Activated B cell treated with CpG ODN at 0.5 μM for 24 hours (primary cell): Measurements from ENCODE around the gene BRD3. TPM values are rescaled to one million over a fixed set of nuclear protein-coding genes. Genes with fewer than 3 reads are reported as not detected.

ENCODE experiments used
- ATAC-seq: fragments of 200-7000 bp; cut with Tn5 transposase; one replicate; pipeline ENCODE4 v1.10.0; 2021; ENCODE audit warnings: low read depth, mild to moderate bottlenecking, moderate library complexity
- CTCF ChIA-PET: fragments of 350-600 bp; sonication (Branson Sonifier 250); formaldehyde crosslinking; loops from one replicate; lab custom pipeline; 2021; ENCODE audit warnings: antibody characterized with exemption; lab: Charles Lee
- POLR2A ChIA-PET: fragments of 350-600 bp; sonication (Branson Sonifier 250); formaldehyde crosslinking; loops from one replicate; lab custom pipeline; 2021; ENCODE audit warnings: antibody characterized with exemption; lab: Charles Lee
- DNase-seq: peaks from one replicate; pipeline ENCODE4 v3.0.0; 2022
- H3K27ac Mint-ChIP-seq: one replicate; pipeline ENCODE4 v1.8.0; 2020; ENCODE audit warnings: mixed read lengths
- H3K27me3 Mint-ChIP-seq: one replicate; pipeline ENCODE4 v1.8.0; 2021; ENCODE audit warnings: mixed read lengths
- H3K36me3 Mint-ChIP-seq: one replicate; pipeline ENCODE4 v1.8.0; 2021; ENCODE audit warnings: low read depth, mixed read lengths
- H3K4me1 Mint-ChIP-seq: one replicate; pipeline ENCODE4 v1.8.0; 2021; ENCODE audit warnings: mixed read lengths
- H3K4me3 Mint-ChIP-seq: one replicate; pipeline ENCODE4 v1.8.0; 2020; ENCODE audit warnings: mild to moderate bottlenecking, mixed read lengths
- H3K9me3 Mint-ChIP-seq: one replicate; pipeline ENCODE4 v1.8.0; 2020; ENCODE audit warnings: mixed read lengths
- intact Hi-C: fragments of 100-400 bp; cut with micrococcal nuclease; formaldehyde crosslinking; loops from one replicate; pipeline ENCODE4 v1.15.1; 2024
- total RNA-seq: library from RNA; stranded (reverse); gene quantifications from 2 replicates; pipeline ENCODE4 v1.2.3, GENCODE V29; 2022
- TF ChIP-seq, protein P1 (sequence below): fragments of 200-600 bp; IDR thresholded peaks from one replicate; pipeline ENCODE4 v1.8.0; 2022; ENCODE audit warnings: antibody characterized with exemption, mild to moderate bottlenecking

The BRD3 gene
- total RNA-seq, 1 donor from 2014 or later: 18.3 TPM

DNA sequence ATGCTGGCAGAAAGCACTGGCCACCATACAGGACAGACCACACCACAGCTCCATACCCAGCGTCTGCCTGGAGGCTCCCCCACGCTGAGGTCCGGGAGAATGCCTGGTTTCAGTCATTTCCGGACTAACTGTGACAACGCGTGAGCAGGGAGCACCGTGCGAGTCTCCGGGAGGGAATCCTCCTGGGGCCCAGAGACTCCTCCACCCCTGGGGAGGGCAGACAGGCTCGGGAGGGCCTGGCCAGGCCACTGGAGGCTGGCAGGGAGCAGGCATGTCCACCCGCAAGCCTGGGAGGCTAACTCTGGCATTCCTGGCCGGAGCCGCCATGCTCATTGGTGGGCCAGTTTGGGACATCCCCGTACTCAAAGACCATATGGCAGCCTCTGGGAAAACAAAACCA lies 36.0 kb downstream of the BRD3 start:
- intact Hi-C loops: no loop called here
- H3K9me3 Mint-ChIP-seq: no peaks in the 10 kb centered on the region
- CTCF ChIA-PET: no interaction called here
- H3K27ac Mint-ChIP-seq: no peak overlapping the region
- TF ChIP-seq, protein P1, sequence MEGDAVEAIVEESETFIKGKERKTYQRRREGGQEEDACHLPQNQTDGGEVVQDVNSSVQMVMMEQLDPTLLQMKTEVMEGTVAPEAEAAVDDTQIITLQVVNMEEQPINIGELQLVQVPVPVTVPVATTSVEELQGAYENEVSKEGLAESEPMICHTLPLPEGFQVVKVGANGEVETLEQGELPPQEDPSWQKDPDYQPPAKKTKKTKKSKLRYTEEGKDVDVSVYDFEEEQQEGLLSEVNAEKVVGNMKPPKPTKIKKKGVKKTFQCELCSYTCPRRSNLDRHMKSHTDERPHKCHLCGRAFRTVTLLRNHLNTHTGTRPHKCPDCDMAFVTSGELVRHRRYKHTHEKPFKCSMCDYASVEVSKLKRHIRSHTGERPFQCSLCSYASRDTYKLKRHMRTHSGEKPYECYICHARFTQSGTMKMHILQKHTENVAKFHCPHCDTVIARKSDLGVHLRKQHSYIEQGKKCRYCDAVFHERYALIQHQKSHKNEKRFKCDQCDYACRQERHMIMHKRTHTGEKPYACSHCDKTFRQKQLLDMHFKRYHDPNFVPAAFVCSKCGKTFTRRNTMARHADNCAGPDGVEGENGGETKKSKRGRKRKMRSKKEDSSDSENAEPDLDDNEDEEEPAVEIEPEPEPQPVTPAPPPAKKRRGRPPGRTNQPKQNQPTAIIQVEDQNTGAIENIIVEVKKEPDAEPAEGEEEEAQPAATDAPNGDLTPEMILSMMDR: no peak
- ATAC-seq (no peak), DNase-seq (no peak)
- H3K36me3 Mint-ChIP-seq: peaks cover 62% of the 10 kb centered on the region
- no peak overlapping the region for H3K4me3 Mint-ChIP-seq
- POLR2A ChIA-PET: no interaction called here
- peaks cover 3% of the 10 kb centered on the region for H3K4me1 Mint-ChIP-seq
- H3K27me3 Mint-ChIP-seq: no peaks in the 10 kb centered on the region

DNA sequence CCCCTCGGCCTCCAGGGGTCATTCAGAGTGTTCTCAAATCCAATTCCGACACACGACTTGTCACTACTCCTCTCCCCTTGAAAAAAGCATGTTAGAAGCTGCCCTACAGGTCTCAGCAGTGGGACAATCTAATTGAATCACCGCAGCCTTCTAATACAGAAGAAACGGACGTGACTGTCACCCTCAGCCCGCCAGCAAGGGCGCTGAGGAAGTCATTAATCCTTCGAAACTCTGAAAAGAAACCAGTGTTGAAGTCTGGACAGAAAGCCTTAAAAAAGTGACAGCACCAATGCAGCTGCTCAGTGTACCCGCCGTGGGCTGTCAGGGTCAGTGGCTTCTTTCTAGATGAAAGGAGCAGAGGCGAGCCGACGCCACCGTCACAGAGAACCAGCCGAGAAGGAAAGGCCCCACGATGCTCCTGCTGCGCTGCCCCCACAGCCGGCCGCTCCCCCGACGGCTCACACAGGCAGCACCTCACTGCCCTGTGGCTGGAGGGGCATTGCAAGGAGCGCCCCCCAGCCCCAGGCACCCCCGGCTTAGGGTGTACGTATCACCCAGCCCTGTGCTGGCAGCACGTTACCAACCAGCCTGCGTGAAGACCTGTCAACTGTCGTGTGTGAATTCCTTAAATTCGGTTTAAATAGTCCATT lies 36.9 kb downstream of the BRD3 start:
- no peak overlapping the region for H3K27ac Mint-ChIP-seq
- CTCF ChIA-PET: no interaction called here

DNA sequence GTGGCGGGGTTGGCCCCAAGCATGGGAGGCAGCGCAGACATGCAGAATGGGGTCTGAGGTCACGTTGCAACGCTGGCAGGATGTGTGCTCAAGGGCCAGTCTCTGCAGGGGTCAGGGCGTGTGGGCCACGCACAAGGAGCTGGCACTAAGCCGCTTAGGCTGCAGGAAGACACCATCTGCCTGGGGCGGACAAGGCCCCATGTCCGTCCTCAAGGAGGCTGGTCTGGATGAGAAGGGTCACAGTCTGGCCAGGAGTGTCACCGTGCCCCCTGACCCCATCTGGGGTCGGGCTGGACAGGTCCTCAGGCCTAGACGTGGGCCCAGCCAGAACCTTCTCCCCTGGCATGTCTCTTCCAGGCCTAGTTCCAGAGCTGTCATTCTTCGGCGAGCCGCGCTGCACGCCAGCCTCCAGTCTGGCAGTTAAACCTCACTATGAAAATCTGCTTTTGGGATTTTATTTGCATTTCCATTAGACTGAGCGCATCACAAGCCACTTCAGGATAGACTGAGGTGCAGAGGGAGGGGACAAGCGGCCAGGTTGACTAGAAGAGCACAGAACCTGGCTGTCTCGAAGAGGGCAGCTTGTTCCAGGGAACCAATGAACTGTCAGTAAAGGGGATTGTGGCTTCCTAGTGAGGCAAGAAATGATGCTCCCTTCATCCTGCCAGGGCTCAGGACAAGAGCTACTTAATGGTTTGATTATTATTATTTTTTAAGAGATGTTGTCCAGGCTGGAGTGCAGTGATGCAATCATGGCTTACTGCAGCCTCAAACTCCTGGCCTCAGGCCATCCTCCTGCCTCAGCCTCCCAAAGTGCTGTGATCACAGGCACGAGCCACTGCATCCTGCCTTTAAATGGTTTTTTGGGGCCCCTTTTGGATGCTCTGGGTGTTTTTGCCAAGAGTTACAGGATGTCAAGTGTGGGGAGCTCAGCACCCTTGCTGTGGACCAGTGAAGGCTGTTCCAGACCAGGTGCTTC lies 38.3 kb downstream of the BRD3 start:
- no peak for DNase-seq
- Mint-ChIP-seq H3K4me1 (peaks cover 12% of the 10 kb centered on the region), H3K27ac (no peak overlapping the region), H3K27me3 (no peaks in the 10 kb centered on the region), H3K9me3 (no peaks in the 10 kb centered on the region), H3K4me3 (no peak overlapping the region), H3K36me3 (peaks cover 40% of the 10 kb centered on the region)
- ChIA-PET CTCF (no interaction called here), POLR2A (no interaction called here)
- TF ChIP-seq, protein P1: no peak
- no peak for ATAC-seq
- intact Hi-C loops: loop anchor here (5.0 to 10.0 kb wide), 3 partner anchors 365 to 655 kb away; partner anchors contain the start of genes STKLD1 and SURF4

More for the DNA sequence above, 36.9 kb downstream of the BRD3 start:
- POLR2A ChIA-PET: no interaction called here
- no peaks in the 10 kb centered on the region for H3K27me3 Mint-ChIP-seq
- ATAC-seq (no peak), DNase-seq (no peak)
- no peak overlapping the region for H3K4me3 Mint-ChIP-seq
- peaks cover 54% of the 10 kb centered on the region for H3K36me3 Mint-ChIP-seq
- peaks cover 12% of the 10 kb centered on the region for H3K4me1 Mint-ChIP-seq
- H3K9me3 Mint-ChIP-seq: no peaks in the 10 kb centered on the region
- intact Hi-C loops: no loop called here
- TF ChIP-seq, protein P1: no peak

DNA sequence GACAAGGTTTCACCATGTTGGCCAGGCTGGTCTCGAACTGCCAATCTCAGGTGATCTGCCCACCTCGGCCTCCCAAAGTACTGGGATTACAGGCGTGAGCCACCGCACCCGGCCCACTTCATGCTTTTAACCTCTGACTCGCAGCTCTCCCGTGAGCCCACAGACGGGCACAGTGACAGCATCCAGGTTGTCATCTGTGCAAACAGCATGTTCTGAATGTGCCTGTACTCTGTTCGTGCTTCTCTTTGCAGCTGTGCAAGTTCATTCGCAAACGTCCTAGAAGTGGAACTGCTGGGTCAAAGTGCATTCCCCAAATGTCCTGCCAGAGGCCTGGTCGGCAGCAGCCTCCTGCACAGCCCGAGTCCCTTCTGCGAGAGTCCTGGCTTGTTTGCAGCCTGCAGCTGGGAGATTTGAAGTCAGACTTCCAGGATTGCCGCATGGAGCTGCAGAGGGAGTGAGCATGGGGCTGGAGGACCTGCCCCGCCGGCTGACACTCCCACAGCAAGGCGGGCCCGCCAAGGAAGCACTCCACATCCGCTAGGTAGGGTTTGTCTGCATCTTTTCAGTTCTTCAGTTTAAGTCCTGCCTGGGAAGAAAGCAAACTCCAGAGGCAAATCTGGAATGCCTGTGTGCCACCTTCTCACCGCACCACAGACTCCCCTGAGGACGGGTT lies 39.1 kb downstream of the BRD3 start:
- no peak overlapping the region for H3K4me3 Mint-ChIP-seq
- ChIA-PET CTCF (no interaction called here), POLR2A (no interaction called here)
- H3K27ac Mint-ChIP-seq: no peak overlapping the region
- no peak for DNase-seq
- intact Hi-C loops: loop anchor here (5.0 to 10.0 kb wide), 3 partner anchors 366 to 654 kb away; partner anchors contain the start of genes STKLD1 and SURF4
- no peaks in the 10 kb centered on the region for H3K9me3 Mint-ChIP-seq
- peaks cover 36% of the 10 kb centered on the region for H3K36me3 Mint-ChIP-seq
- no peaks in the 10 kb centered on the region for H3K27me3 Mint-ChIP-seq
- peaks cover 16% of the 10 kb centered on the region for H3K4me1 Mint-ChIP-seq
- TF ChIP-seq, protein P1: no peak
- ATAC-seq: no peak
